ENCODE measurements around the gene PIGL.

DNA sequence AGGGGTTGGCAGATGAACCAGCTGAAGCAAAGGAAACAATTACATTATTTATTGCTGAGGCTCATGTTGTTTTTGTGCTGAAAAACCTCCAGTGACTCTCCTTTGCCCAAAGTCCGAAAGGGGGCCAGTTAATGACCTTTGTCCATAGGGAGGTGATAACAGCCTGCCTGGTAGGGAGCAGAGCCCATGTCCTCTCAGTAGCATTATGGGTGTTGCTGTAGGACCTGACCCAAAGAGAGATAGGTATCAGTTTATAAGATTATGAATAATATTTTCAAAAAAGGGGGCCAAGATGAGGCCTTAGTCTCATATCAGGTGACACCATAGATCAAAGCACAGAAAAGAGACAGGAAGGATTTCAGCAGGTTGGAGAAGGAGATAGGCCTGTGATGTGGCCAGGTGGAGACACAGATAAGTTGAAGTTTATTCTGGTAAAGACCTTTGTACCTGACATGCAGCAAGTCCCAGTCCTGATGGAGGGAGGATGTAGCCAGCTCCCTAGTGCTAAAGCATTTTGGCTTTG, 81.2 kb downstream of the PIGL start:
- TF ChIP-seq CTCF (IDR thresholded peaks at IDR 0.05) (no peak), EZH2 (IDR thresholded peaks at IDR 0.05; ENCODE audit: borderline replicate concordance, insufficient read depth, low read depth, low read length, poor library complexity, severe bottlenecking) (no peak)

All from B cell (primary cell).